SU-DHL-6 (cell line): ENCODE data around the gene NTRK3.
A peak's percentile ranks its signal among the peaks of the same experiment; 100 is the strongest.

Experiments
- H2AFZ ChIP-seq: fragments of 200-600 bp; sonication (generic); 2 replicates; pipeline ENCODE4 v1.6.1; 2014; ENCODE audit warnings: low read depth, mild to moderate bottlenecking, moderate library complexity, mixed read lengths, antibody characterized with exemption, low read length; ENCODE audit not compliant: severe bottlenecking
- H3F3A ChIP-seq: fragments of 200-600 bp; shearing (Covaris generic); 2 replicates; pipeline ENCODE4 v1.6.0; 2016; ENCODE audit warnings: antibody characterized with exemption, mild to moderate bottlenecking; ENCODE audit not compliant: insufficient read depth
- H3K27ac ChIP-seq: fragments of 200-600 bp; sonication (generic); 2 replicates; pipeline ENCODE4 v1.5.1; 2016; ENCODE audit warnings: low read depth, mild to moderate bottlenecking, low read length, moderate library complexity, mixed read lengths
- H3K27me3 ChIP-seq: fragments of 200-600 bp; sonication (generic), shearing (Covaris generic); 2 replicates; pipeline ENCODE4 v1.6.0; 2014; ENCODE audit warnings: mild to moderate bottlenecking, low read length
- H3K36me3 ChIP-seq: fragments of 200-600 bp; sonication (generic); 2 replicates; pipeline ENCODE4 v1.6.1; 2014; ENCODE audit warnings: mild to moderate bottlenecking, low read length, mixed read lengths
- H3K4me2 ChIP-seq: fragments of 300-600, 200-600 bp; shearing (Covaris generic), sonication (generic); 2 replicates; pipeline ENCODE4 v1.6.0; 2014; ENCODE audit warnings: low read length, low read depth, mild to moderate bottlenecking; ENCODE audit not compliant: poor library complexity, severe bottlenecking
- H3K4me3 ChIP-seq: fragments of 200-600 bp; sonication (generic); 2 replicates; pipeline ENCODE4 v1.5.1; 2014; ENCODE audit warnings: antibody characterized with exemption, low read length, mild to moderate bottlenecking, mixed read lengths; ENCODE audit not compliant: insufficient read depth, poor library complexity, severe bottlenecking
- H3K79me2 ChIP-seq: fragments of 200-600 bp; sonication (generic); 2 replicates; pipeline ENCODE4 v1.6.1; 2014; ENCODE audit warnings: mild to moderate bottlenecking, low read length, moderate library complexity; ENCODE audit not compliant: insufficient read depth
- H3K9ac ChIP-seq: fragments of 200-600 bp; sonication (generic); 2 replicates; pipeline ENCODE4 v1.7.0; 2014; ENCODE audit warnings: mild to moderate bottlenecking, low read length
- H3K9me2 ChIP-seq: fragments of 200-600 bp; sonication (generic); replicated peaks from 2 replicates; pipeline ENCODE4 v1.6.1; 2014; ENCODE audit warnings: low read length; ENCODE audit not compliant: insufficient read depth
- H3K9me3 ChIP-seq: fragments of 200-600 bp; sonication (generic); 2 replicates; pipeline ENCODE4 v1.6.1; 2014; ENCODE audit warnings: low read length, mixed read lengths; ENCODE audit not compliant: insufficient read depth
- H4K20me1 ChIP-seq: fragments of 200-600 bp; sonication (generic); 2 replicates; pipeline ENCODE4 v1.6.1; 2014; ENCODE audit warnings: low read depth, mild to moderate bottlenecking, antibody characterized with exemption, low read length, moderate library complexity, mixed read lengths
- EZH2phosphoT487 ChIP-seq: fragments of 200-600 bp; sonication (generic), shearing (Covaris generic); conservative IDR thresholded peaks from 2 replicates; pipeline ENCODE4 v1.6.1; 2018; ENCODE audit warnings: mild to moderate bottlenecking, antibody characterized with exemption, low read length, moderate library complexity, mixed read lengths
- TF ChIP-seq, protein P1 (sequence below): fragments of 200-600 bp; sonication (generic); IDR thresholded peaks from one replicate; pipeline ENCODE4 v1.5.1; 2017; ENCODE audit warnings: antibody characterized with exemption, mild to moderate bottlenecking, low read length, moderate library complexity; ENCODE audit not compliant: insufficient read depth, poor library complexity, severe bottlenecking

The NTRK3 gene

GRCh38 chr15:88275804-88276203 is 19.3 kb upstream of the NTRK3 start:
- Histone ChIP-seq H3K9me3 (no peaks in the 10 kb centered on the region), H4K20me1 (no peaks in the 10 kb centered on the region), H3K4me3 (no peak overlapping the region), H3K36me3 (no peaks in the 10 kb centered on the region), H3F3A (no peaks in the 10 kb centered on the region), H3K9ac (no peak overlapping the region), H3K9me2 (no peaks in the 10 kb centered on the region), H3K79me2 (no peaks in the 10 kb centered on the region), H2AFZ (no peak overlapping the region), H3K27ac (no peak overlapping the region), H3K27me3 (no peaks in the 10 kb centered on the region), H3K4me2 (no peak overlapping the region)
- TF ChIP-seq, protein P1, sequence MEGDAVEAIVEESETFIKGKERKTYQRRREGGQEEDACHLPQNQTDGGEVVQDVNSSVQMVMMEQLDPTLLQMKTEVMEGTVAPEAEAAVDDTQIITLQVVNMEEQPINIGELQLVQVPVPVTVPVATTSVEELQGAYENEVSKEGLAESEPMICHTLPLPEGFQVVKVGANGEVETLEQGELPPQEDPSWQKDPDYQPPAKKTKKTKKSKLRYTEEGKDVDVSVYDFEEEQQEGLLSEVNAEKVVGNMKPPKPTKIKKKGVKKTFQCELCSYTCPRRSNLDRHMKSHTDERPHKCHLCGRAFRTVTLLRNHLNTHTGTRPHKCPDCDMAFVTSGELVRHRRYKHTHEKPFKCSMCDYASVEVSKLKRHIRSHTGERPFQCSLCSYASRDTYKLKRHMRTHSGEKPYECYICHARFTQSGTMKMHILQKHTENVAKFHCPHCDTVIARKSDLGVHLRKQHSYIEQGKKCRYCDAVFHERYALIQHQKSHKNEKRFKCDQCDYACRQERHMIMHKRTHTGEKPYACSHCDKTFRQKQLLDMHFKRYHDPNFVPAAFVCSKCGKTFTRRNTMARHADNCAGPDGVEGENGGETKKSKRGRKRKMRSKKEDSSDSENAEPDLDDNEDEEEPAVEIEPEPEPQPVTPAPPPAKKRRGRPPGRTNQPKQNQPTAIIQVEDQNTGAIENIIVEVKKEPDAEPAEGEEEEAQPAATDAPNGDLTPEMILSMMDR = no peak
- TF ChIP-seq EZH2phosphoT487 = no peak

- H3K9ac ChIP-seq = no peak overlapping the region
These were observed 18.3 kb upstream of the NTRK3 start for GRCh38 chr15:88274553-88275460.

GRCh38 chr15:88272421-88272820 is 15.9 kb upstream of the NTRK3 start:
- Histone ChIP-seq H3F3A (no peaks in the 10 kb centered on the region), H3K4me2 (no peak overlapping the region)

More at GRCh38 chr15:88274553-88275460, 18.3 kb upstream of the NTRK3 start:
- H3F3A ChIP-seq = no peaks in the 10 kb centered on the region
- H3K9me2 ChIP-seq = no peaks in the 10 kb centered on the region
- H3K79me2 ChIP-seq = no peaks in the 10 kb centered on the region
- no peaks in the 10 kb centered on the region for H3K9me3 ChIP-seq
- H3K4me3 ChIP-seq = no peak overlapping the region
- no peak overlapping the region for H3K4me2 ChIP-seq
- H3K36me3 ChIP-seq = no peaks in the 10 kb centered on the region
- no peaks in the 10 kb centered on the region for H3K27me3 ChIP-seq
- no peak for TF ChIP-seq EZH2phosphoT487
- TF ChIP-seq, protein P1 = peak; percentile 59
- H4K20me1 ChIP-seq = no peaks in the 10 kb centered on the region
- no peak overlapping the region for H2AFZ ChIP-seq
- no peak overlapping the region for H3K27ac ChIP-seq

More at GRCh38 chr15:88272421-88272820, 15.9 kb upstream of the NTRK3 start:
- Histone ChIP-seq H4K20me1 (no peaks in the 10 kb centered on the region), H3K27me3 (no peaks in the 10 kb centered on the region), H2AFZ (no peak overlapping the region), H3K9me3 (no peaks in the 10 kb centered on the region), H3K79me2 (no peaks in the 10 kb centered on the region), H3K27ac (no peak overlapping the region), H3K9ac (no peak overlapping the region), H3K9me2 (no peaks in the 10 kb centered on the region), H3K4me3 (no peak overlapping the region), H3K36me3 (no peaks in the 10 kb centered on the region)
- TF ChIP-seq, protein P1 = no peak
- TF ChIP-seq EZH2phosphoT487 = no peak
